Upper lobe of right lung (tissue), 1 donor: ENCODE data around the gene COX8A. TPM values are rescaled to one million over a fixed set of nuclear protein-coding genes. Genes with fewer than 3 reads are reported as not detected.

ENCODE experiments used
- ATAC-seq: fragments of 200-7000 bp; cut with Tn5 transposase; one replicate; pipeline ENCODE4 v1.9.1; 2020; ENCODE audit warnings: mild to moderate bottlenecking, moderate library complexity
- DNase-seq: peaks from one replicate; pipeline ENCODE4 v3.0.0-alpha.2; 2020
- H3K27ac ChIP-seq: fragments of 200-600 bp; one replicate; pipeline ENCODE4 v1.8.0; 2022
- H3K27me3 ChIP-seq: fragments of 200-600 bp; one replicate; pipeline ENCODE4 v1.8.0; 2022; ENCODE audit warnings: mild to moderate bottlenecking
- H3K36me3 ChIP-seq: fragments of 200-600 bp; one replicate; pipeline ENCODE4 v1.8.0; 2022
- H3K4me1 ChIP-seq: fragments of 200-600 bp; one replicate; pipeline ENCODE4 v1.8.0; 2022
- H3K4me3 ChIP-seq: fragments of 200-600 bp; one replicate; pipeline ENCODE4 v1.8.0; 2022; ENCODE audit warnings: mild to moderate bottlenecking
- H3K9me3 ChIP-seq: fragments of 200-600 bp; one replicate; pipeline ENCODE4 v1.8.0; 2022
- CTCF ChIP-seq: fragments of 200-600 bp; IDR thresholded peaks from one replicate; pipeline ENCODE4 v1.8.0; 2022; ENCODE audit warnings: antibody characterized with exemption
- intact Hi-C: fragments of 100-400 bp; cut with DNase I; formaldehyde crosslinking; loops from one replicate; pipeline ENCODE4 v1.11.0; 2022
- total RNA-seq: library from RNA; stranded (reverse); fragmentation: NEBNext Ultra II Directional; extraction: Animal tissue kit (Norgen Biotek cat#: 25700); gene quantifications from one replicate; pipeline ENCODE4 v1.2.1, GENCODE V29; 2021
- donor health status: DM: no; HTN: yes; CAD: no; lungs with severe emphysema.

COX8A gene
- total RNA-seq, 1 donor from 2014 or later, result 199 TPM

DNA sequence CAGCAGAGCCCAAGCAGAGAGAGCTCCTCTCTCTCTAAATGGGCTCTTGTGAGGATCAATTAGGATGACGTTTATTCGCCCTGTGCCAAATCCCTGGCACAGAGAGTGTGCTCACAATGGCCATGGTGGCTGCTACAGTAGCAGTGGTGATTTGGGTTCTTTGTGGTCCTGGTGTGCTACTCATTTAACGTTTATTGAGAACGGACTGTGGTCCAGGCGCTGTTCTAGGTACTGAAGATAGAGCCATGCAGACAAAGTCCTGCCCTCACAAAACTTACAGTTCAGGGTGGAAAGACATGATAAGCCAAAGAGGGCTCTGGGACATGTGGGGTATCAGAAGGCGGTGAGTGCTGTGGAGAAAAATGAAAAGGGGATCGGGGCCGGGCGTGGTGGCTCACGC lies 17.1 kb downstream of the COX8A start:
- ATAC-seq (no peak), DNase-seq (no peak)
- no peaks in the 10 kb centered on the region for H3K27me3 ChIP-seq
- no peak for TF ChIP-seq CTCF
- no peaks in the 10 kb centered on the region for H3K9me3 ChIP-seq
- H3K4me1 ChIP-seq, result peaks cover 11% of the 10 kb centered on the region
- H3K4me3 ChIP-seq, result no peak overlapping the region
- intact Hi-C loops, result no loop called here
- peaks cover 53% of the 10 kb centered on the region for H3K36me3 ChIP-seq
- H3K27ac ChIP-seq, result no peak overlapping the region

DNA sequence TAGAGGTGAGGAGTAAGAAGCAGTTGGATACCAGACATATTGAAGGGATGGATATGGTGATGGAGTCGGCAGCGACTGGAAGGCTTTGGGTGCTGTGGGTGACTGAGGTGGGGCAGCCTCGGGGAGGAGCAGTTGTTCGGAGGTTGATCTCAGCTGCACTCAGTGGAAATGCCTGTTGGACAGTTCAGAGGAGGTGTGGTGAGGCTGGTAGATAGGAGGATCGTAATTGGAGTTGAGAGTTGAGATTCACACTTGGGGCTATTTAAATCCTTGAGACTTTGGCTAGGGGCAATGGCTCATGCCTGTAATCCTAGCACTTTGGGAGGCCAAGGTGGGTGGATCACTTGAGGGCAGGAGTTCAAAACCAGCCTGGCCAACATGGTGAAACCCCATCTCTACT lies 18.7 kb downstream of the COX8A start:
- H3K9me3 ChIP-seq, result no peaks in the 10 kb centered on the region
- H3K27me3 ChIP-seq, result no peaks in the 10 kb centered on the region
- DNase-seq, result no peak
- H3K36me3 ChIP-seq, result peaks cover 67% of the 10 kb centered on the region
- ATAC-seq, result no peak
- H3K4me1 ChIP-seq, result no peaks in the 10 kb centered on the region
- intact Hi-C loops, result no loop called here
- H3K4me3 ChIP-seq, result no peak overlapping the region
- H3K27ac ChIP-seq, result no peak overlapping the region
- no peak for TF ChIP-seq CTCF

DNA sequence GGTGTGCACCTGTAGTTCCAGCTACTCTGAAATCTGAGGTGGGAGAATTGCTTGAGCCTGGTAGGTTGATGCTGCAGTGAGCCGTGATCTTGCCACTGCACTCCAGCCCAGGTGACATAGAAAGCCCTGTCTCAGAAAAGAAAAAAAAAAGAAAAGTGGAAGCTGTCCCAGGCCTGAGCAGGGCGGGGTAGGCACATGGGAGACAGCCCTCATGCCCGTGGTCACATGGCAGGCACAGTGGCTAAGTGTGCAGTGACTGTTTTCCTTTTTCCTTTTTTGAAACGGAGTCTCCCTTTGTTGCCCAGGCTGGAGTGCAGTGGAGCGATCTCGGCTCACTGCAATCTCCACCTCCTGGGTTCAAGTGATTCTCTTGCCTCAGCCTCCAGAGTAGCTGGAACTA lies 19.6 kb downstream of the COX8A start:
- DNase-seq (no peak), ATAC-seq (peak; percentile 69)
- peaks cover 3% of the 10 kb centered on the region for H3K4me1 ChIP-seq
- no peaks in the 10 kb centered on the region for H3K27me3 ChIP-seq
- no peaks in the 10 kb centered on the region for H3K9me3 ChIP-seq
- peaks cover 61% of the 10 kb centered on the region for H3K36me3 ChIP-seq
- intact Hi-C loops, result no loop called here
- no peak for TF ChIP-seq CTCF
- no peak overlapping the region for H3K4me3 ChIP-seq
- no peak overlapping the region for H3K27ac ChIP-seq

DNA sequence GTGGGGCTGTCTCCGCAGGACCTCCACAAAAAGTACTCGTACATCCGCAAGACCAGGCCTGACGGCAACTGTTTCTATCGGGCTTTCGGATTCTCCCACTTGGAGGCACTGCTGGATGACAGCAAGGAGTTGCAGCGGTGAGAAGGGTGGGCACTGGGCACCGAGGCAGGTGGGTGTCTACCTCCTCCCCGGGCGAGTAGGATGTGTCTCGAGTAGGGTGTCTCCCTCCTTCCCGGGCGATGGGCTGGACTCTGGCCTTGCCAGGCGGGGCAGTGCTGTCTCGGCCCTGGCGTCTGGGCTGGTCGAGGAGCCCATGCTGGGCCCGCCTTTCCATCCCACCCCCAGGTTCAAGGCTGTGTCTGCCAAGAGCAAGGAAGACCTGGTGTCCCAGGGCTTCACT lies 22.1 kb downstream of the COX8A start:
- no peak for TF ChIP-seq CTCF

GRCh38 chr11:63997104-63997700 lies 22.8 kb downstream of the COX8A start:
- H3K36me3 ChIP-seq, result peaks cover 41% of the 10 kb centered on the region
- TF ChIP-seq CTCF, result no peak
- H3K27ac ChIP-seq, result no peak overlapping the region
- no peaks in the 10 kb centered on the region for H3K9me3 ChIP-seq
- H3K4me3 ChIP-seq, result no peak overlapping the region
- intact Hi-C loops, result no loop called here
- peaks cover 34% of the 10 kb centered on the region for H3K4me1 ChIP-seq
- no peak for ATAC-seq
- DNase-seq, result no peak
- no peaks in the 10 kb centered on the region for H3K27me3 ChIP-seq

More for the DNA sequence above, 22.1 kb downstream of the COX8A start:
- no peak for DNase-seq
- Histone ChIP-seq H3K27me3 (no peaks in the 10 kb centered on the region), H3K36me3 (peaks cover 42% of the 10 kb centered on the region), H3K4me3 (no peak overlapping the region), H3K4me1 (peaks cover 27% of the 10 kb centered on the region), H3K27ac (no peak overlapping the region), H3K9me3 (no peaks in the 10 kb centered on the region)
- no peak for ATAC-seq
- intact Hi-C loops, result no loop called here
